Body of pancreas (tissue), 4 donors: Measurements from ENCODE around the gene SYNPO2L.

ENCODE experiments used
- CTCF ChIP-seq, 7 experiments: fragments of 450-650 bp in 4 of 7; fragments of 200-600 bp in 3 of 7; sonication (generic) in 3 of 7; IDR thresholded peaks; one replicate each; pipeline ENCODE4 v1.5.1; 2016 to 2019; ENCODE audit warnings: antibody characterized with exemption in 7 of 7
- POLR2A ChIP-seq, 3 donors: fragments of 450-650 bp; IDR thresholded peaks; one replicate each; pipeline ENCODE4 v1.6.1; 2016; ENCODE audit warnings: antibody characterized with exemption in 3 of 3, mild to moderate bottlenecking in 2 of 3

- TF ChIP-seq CTCF (IDR thresholded peaks at IDR 0.05) (no peak), POLR2A (IDR thresholded peaks at IDR 0.05) (no peak)
Observed at GRCh38 chr10:73645251-73645650, 10.6 kb downstream of the SYNPO2L start.
